GM18499 (cell line): ENCODE data around the gene PBX4.

Experiments
- ATAC-seq: cut with Tn5 transposase; IDR thresholded peaks from one replicate; pipeline ENCODE4 v1.9.1; 2021; ENCODE audit warnings: moderate number of reproducible peaks; ENCODE audit not compliant: insufficient read depth, unreplicated experiment

Gene PBX4

DNA sequence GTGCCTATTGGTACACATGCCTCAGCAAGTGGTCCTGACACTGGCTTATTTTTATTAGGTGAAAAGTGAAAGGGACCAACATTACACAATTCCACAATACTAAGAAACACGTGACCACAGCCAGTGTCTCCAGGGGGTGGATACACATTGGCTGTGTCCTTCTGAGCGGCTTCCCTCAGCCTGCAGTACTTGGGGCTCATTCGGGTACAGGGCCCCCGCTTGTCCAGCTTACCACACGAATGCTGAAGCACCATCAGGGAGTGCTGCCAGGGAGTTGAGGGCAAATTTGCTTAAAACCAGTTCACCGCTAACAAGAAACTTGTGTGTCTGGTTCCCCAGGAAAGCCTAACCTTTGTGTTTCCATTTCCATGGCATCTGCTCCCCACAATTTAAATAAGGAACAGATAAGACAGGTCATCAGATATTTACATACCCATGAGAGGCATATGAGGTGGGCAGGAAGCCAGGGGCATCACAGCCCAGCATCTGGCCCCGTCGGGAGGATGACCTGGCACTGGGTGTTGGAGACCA lies 23.3 kb downstream of the PBX4 start:
- no peak for ATAC-seq

DNA sequence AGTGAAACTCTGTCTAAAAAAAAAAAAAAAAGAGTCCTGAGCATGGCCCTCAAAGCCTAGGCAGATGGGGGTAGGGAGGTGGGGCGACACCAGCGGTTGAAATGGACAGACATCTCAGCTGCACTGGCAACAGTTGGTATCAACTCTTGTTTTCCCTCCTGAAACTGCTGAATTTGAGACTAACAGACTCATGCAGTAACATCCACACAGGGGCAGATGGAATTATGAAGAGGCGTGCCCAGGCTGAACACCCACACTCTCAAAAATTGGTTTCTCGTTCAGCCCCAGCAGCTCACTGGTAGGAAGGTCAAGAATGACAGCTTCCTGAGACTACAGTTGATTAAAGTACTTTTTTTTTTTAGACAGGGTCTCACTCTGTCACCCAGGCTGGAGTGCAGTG lies 24.1 kb downstream of the PBX4 start:
- ATAC-seq, result no peak

DNA sequence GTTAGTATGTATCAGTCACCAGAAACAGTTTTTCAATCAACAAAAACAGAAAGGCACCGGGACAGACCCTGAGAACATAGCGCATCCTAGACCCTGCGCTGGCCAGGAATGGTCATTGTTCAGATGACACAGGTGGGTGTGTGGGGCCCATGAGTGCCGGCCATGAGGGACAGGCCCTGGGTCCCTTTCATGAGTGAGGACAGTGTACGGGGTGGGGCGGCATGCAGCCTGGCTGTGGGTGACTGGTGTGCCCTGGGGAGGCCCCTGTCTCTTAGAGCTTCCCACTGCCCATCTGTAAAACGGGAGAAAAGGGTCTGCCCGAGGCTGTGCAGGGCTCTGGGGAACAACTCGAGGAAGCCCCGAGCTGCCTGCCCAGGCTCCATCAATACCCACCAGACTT lies 25.8 kb downstream of the PBX4 start:
- no peak for ATAC-seq

DNA sequence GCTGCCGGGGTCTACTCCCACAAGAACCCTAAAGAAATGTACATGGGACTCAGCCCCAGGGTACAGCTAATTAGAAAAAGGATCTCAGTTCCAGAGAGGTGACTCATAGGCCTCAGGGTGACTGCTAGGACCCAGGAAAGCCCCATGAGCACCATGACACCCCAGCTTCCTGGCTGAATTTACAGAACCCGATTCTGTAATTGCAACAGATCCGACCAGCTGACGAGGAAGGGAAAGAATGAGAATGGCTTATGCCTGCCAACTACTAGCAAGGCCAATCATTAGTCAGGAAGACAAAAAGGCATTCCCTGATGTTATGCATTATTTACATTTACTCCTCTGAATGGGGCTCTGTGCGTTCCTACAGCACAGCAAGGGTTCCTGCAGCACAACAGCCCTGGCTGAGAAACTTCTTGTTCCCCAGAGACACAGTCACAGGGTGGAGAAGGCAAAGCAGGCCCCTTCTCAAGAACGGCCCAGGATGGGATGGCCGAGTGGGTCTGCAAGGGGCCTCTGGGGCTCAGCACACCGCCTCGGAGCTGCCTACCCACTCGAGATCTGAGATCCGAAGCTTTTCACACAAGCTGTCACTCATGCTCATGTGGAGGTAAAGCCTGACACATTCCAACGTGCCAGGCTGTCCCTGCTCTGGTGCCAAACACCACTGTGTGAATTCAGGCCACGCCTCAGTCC lies 27.2 kb downstream of the PBX4 start:
- peak; percentile 58 for ATAC-seq

DNA sequence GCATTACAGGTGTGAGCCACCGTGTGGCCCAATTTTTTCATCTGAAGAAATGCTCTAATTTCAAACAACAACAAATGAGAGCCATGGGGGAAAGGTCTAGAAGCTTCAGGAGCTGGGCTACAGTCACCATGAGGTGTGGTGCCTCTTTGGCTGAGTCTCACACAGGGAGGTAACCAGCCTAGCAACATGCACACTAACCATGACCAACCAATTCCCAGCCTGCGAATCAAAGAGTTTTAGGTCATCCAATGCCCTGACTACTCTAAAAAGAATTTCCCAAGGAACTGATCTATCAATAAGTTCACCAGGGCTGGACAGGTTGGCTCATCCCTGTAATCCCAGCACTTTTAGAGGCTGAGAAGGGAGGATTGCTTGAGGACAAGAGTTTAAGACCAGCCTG lies 29.9 kb downstream of the PBX4 start:
- no peak for ATAC-seq

DNA sequence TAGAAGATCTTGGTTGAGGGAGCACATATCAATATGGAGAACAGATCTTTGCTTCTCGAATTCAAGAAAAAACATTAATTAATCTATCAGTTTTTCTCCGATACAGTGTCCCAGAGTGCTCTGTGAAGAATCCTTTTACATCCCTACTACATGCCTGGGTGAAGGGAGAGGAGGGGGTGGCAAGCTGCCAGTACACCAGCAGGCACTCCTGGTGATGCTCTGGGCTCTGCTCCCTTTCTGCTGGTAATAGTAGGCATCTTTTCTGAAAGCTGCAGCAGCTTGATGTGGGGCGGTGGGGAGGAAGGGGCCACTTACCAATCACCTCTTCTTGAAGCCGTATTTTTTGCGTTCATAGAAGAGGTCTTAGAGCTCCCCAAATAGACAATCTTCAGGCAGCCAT lies 30.7 kb downstream of the PBX4 start:
- ATAC-seq, result no peak

DNA sequence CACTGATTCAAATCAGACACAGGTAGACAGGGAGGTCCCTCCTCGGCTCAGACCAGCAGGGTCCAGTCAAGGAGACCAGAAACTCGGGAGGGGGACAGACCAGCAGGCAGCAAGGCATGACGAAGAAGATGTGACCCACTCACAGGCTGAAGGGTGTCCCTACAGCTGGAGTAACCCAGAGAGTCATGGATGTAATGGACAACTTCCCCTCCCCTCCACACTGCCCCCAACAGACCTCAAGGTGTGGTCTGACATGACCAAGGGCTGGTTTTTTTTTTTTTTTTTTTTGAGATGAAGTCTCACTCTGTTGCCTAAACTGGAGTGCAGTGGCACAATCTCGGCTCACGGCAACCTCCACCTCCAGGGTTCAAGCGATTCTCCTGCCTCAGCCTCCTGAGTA lies 34.1 kb downstream of the PBX4 start:
- no peak for ATAC-seq

DNA sequence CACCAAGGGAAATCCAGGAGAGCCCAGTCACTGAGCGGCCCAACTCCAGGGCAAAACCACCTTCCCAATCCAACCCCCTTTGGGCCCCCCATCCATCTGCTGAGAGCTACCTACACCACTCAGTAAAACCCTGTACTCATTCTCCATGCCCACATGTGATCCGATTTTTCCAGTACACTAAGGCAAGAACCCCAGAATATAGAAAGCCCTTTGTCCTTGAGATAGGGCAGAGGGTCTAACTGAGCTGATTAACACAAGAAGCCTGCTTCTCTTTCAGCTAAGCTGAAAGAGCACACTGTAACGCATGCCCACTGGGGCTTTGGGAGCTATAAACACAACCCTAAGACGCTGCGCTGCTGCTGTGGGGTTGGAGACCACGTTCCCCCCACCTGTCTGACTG lies 36.0 kb downstream of the PBX4 start:
- no peak for ATAC-seq

DNA sequence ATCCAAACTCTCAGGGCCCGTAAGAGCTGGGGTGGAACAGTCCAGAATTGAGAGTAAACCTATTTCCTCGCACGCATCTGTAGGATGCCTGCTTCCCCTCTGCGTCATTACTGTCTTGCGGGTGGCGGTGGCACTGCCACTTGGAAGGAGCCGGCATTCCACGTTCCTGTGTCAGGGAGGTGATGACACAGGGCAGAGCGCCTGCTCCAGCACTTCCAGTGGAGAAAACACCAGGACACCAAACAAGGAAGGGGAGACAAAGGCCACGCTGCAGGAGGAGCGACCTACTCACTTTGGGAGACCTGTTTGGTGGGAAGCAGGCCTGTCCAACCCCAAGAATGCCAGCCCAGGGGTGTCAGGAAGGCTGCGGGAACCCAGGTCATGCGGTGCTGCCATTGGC lies 37.1 kb downstream of the PBX4 start:
- ATAC-seq, result no peak

DNA sequence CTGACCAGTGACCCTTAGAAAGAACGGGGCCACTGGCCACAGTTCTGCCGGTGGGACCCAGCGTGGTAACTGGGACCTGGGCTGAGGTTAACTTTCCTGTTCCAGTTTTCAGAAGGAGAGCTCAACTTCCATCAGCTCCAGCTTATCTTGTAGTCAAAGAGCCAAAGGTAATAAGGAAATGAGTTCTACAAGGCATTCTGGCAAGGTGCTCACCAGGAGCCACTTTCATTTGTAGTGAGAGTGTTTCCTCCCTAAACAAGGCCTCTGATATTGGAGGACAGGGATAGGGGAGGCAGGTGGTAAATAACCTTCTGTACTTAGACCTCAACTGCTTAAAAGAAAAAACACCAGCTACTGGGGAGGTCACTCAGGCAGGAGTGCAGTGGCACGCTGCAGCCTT lies 38.1 kb downstream of the PBX4 start:
- no peak for ATAC-seq

DNA sequence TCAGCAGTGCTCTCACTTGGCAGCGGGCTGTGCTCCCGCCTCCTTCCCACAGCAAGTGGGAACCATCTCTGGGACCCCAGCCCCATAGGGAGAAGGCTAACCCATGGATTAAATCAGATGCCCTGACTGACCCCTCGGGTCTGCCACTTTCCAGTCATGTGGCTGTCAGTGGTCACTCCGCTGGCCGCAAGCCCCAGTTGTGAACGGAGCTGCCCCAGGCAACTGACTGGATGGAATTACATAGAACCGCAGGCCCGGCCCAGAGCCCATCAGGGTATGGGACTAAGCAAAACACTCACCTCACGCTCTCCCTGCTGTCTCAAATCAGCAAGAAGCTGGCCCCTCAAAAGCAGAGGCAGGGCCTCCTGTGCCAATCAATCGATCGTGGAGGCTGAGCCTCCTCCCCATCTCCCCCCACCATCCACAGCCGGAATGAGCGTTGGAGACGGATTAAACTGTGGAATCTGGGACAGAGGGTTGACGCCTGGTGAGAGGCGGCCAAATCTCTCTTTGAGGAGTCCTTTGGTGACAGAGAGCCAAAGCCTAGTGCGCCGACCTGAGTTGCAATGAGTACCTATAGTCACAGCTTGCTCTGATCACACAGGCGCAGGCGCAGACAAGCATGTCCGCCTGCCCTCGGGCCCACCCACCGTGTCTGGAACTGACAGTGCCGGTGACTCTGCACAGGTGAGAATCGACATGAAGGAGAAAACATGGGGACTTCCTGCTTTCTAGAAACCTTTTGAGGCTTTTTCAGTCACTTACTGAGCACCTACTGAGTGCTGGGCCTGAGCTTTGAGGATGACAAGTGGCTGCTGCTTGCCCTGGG lies 38.7 kb downstream of the PBX4 start:
- ATAC-seq, result no peak

DNA sequence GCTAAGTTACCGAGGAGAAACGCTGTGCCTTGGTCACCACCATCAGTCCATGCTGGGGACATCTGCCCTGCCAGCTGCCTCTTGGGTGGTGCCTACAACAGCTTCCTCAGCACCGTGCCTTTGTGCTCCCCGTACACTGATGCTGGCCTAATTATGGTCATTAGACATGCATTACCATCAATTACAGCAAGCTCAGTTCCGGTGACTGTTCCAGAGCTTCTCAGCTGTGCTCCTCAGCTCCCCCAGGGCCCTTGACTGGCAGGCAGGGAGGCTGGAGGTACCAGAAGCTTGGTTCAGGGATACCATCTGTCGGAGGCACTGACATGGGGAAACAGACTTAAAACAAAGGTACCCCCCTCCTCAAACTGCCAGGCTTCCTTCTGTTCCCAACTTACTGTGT lies 40.2 kb downstream of the PBX4 start:
- no peak for ATAC-seq

DNA sequence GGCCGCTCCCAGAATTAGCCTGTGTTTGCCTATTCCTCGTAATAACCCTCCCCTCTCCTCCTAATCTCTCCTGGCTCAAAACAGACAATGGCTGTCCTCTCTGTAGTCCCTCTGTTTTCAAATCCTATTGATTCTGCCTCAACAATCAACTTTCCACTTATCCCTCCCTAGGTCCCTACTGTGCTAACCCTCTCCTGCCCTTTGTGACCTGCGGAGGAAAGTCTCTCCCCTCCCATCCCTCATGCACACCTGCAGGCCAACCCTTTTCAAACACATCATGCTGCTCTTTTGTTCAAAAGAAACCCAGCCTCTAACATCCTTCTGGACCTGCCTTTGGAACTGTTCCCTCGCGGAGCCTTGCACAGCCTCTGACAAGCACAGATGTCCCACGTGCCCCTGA lies 43.1 kb downstream of the PBX4 start:
- ATAC-seq, result no peak

DNA sequence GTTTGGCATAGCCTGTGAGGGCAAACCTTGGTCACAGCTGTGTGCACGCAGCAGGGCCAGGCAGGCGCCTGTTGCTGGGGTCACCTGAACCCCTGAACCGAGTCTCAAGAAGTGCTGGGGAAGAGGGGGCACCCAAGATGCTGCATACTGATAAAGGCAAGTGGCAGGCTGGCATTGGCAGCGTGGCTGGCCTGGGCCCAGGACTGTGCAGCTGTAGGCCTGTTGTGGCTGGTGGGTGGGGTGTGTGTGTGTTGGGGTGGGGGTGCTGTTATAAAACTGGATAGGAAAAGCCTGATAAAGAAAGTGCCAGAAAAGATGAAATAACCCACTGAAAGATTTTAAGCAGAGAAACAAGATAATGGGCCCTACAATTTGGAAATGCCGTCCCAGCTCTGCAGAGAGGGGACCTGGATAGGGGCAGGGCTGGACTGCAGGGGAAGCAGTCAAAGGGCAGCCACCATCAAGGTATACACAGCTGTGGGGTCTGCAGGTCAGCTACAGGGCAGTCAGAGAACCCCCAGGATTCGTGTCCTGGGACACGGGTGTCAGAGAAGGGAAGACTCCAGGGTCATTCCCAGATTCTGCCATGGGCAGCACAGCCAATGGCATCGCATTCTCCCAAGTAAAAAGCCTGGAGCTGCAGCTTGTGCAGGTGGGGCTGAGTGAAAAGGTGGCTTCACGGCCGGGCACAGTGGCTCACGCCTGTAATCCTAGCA lies 47.3 kb downstream of the PBX4 start:
- no peak for ATAC-seq

DNA sequence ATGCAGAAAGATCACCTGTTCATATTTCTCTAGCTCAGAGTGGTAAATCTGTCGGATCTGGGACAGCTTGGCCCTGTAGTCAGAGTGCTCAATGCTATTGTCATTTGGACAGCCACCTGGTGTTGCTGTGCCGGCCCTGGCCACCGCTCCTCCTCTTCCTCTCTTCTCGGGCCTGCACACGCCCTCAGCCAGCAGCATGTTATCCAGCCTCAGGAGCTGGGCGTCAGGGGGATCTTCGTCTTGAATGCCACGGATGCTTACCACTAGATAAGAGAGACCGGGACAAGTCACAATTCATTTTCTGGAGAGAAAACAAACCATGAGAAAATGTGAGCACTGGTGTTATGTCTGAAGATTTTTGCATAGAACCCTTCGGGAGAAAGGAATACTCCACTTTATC lies 47.9 kb downstream of the PBX4 start:
- ATAC-seq, result no peak

DNA sequence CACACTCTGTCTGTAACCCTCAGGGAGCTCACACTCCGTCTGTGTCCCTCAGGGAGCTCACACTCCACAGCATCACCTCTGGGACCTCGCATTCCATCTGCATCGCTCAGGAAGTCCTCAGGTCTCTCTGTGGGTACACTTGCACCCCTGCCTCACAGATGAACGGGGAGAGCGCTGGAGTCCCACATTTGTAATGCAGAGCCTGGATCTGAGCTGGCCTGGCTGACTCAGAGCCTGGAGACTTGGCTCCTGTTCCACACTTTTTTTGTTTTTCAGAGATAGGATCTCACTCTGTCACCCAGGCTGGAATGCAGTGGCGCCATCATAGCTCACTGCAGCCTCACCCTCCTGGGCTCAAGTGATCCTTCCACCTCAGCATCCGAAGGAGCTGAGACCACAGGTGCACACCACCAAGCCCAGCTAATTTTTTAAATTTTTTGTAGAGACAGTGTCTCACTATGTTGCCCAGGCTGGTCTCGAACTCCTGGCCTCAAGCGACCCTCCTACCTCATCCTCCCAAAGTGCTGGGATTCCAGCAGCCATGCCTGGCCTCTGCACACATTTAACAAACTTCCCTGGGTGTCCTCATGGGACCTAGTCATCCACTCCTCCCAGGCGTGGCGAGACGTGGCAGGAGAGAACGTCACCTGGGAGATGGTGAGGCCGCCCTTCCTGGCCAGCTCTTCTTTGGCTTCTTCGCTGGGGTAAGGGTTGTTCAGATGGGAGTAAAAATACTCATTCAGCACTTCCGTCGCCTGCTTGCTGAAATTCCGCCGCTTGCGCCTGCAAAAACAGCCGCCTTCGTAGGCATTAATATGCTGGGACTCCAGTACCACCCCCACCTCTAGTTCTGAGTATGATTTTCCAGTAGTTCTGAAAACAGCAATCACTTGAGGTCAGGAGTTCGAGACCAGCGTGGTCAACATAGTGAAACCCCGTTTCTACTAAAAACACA lies 49.4 kb downstream of the PBX4 start:
- ATAC-seq, result no peak

DNA sequence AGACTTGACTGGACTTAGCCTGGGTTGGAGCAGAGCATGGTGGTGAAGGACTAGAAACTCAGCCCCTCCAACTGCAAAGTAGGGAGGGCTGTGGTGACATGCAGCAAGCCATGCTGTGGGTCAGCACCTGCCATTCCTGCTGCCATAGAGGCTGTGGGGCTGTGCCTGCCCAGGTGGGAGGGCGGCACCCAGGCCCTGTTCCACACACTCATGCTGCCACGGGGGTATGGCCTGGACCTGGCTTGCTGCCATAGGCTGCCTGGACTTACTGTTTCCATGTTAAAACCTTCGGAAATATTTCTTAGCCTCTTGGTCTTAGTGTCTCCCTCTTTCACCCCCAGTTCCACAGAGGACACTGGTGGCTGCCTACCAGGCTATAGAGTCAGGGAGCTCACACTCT lies 51.1 kb downstream of the PBX4 start:
- ATAC-seq, result no peak

DNA sequence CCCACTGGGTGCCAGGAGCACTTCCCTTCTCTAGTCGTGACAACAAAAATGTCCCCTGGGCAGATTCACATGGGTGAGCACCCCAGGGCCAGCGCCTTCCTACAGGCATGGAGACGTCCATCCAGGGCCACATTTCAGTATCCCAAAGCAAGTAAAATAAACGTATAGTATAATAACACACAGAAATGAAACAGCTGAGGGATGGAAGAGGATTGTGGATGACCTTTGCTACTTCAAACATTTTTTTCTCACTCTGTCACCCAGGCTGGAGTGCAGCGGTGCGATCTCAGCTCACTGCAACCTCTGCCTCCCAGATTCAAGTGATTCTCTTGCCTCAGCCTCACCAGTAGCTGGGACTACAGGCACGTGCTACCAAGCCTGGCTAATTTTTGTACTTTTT lies 52.2 kb downstream of the PBX4 start:
- no peak for ATAC-seq

DNA sequence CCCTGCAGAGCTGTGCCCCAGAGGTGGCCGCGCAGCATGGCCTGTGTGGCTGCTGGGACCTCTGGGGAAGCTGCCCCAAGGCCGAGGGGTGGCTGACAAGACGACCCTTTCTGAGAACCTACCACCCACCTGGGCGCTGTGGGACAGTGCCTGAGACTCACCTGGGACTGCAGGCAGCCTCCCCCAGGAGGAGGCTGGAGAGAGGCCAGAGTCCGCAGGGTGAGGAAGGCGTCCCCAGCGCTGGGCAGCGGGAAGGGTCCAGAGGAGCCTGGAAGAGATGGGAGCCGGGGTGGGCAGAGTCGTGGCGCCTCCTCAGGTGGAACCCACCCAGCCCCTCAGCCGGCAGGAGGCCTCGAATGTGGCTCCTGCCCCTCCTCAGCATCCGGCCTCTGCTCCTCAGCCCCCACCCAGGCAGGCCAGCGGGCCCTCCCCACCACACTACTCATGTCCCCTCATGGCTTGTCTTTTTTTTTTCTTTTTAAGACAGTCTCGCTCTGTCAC lies 55.1 kb downstream of the PBX4 start:
- ATAC-seq, result no peak
